GM21390 (cell line): ENCODE data around the gene GPRIN1.
"Not testable (repeated sequence)": the region's sequence is repeated elsewhere in the genome, so short reads cannot be mapped to it uniquely, and the experiment has no call there.

Experiments
- ATAC-seq: cut with Tn5 transposase; IDR thresholded peaks from one replicate; pipeline ENCODE4 v1.9.1; 2021; ENCODE audit not compliant: unreplicated experiment

Gene GPRIN1

DNA sequence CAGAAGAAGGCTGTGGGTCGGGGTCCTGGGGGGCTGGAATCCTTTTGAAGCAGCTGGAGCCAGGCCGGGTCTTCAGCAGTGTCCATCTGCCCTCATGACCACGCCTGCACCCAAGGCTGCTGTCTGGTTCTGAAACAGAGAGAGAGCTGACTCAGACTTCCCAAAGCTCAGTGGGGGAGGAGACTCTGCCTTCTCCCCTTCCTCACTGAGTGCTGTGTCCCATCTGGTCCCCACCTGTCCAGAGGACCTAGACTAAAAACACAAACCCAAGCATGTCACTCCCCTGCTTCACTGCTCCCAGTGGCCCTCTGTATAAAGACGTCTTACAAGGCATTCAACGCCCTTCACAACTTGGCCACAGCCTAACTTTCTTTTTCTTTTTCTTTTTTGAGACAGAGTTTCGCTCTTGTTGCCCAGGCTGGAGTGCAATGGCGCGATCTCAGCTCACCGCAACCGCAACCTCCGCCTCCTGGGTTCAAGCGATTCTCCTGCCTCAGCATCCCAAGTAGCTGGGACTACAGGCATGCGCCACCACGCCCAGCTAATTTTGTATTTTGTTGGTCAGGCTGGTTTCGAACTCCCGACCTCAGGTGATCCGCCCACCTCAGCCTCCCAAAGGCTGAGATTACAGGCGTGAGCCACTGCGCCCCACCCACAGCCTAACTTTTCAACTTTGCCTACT lies 10.1 kb downstream of the GPRIN1 start:
- ATAC-seq: not testable (repeated sequence)

DNA sequence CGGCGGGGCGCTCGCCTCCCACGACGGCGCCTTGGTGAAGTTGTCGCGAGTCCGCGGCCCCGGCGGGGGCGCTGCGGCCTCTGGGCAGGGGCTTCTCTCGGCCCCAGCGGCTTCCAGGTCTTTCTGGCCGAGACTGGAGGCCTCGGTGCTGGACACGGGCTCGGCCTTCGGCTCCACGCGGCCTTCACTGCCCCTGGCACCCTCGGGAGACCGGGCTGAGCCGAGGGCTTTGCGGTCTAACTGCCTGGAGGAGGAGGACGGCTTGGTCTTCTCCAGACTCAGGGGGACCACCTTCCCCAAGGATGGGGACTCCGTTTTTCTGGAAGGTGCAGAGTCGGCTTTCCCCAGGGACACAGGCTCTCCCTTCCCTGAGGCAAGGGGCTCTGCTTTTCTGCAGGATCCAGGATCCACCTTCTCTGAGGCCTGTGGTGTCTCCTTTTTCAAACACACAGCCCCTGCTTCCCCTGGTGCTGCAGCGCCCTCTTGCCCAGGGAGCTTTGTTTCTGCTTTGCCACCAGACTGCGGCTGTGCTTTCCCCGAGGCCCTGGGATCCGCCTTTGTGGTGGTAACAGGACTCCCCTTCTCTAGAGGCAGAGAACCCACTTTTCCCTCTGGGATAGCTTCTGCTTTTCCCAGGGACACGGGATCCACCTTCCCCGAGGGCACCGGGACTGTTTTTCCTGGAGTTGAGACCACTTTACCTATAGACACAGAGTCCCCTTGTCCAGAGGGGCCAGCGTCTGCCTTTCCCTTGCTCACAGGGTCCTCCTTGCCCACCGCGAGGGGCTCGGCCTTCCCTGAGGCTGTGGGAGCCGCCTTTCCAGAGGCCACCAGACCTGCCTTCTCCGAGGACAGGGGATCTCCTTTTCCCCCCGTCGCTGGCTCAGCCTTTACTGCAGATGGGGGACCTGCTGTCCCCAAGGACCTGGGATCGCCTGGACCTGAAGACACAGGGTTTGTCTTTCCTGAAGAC lies 12.3 kb downstream of the GPRIN1 start:
- ATAC-seq: no peak

DNA sequence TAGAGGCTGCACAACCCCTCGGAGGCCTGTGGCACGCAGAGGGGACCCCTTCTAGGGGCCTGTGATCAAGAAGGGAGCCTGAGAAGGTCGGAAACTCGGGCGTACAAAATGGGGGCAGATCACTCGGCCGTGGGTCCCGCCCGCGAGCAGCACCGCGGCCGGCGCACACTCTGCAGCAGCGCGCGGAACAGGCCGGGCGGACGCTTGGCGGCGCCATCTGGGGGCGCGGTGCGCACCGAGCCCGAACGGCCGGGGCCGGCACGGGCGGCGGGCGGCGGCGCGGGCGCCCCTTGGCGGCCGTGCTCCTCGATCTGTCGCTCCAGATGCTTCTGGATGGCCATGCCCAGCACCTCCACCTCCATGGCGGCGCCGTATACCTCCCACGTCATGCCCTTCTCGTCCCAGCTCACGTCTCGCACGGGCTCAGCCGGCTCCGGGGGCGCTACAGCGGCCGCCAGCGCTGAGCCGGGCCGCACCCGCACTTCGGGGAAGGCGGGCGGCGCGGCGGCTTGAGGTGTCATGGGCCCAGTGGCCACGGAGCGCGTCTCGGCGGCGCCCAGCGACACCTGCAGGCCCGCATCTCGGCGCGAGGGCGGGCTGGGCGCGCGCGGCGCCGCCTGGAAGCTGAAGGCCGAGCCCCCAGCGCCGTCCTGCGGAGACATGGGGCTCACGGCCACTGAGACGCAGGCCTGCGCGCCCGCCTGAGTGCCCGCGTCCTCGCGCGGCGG lies 13.1 kb downstream of the GPRIN1 start:
- peak; percentile 73 for ATAC-seq

DNA sequence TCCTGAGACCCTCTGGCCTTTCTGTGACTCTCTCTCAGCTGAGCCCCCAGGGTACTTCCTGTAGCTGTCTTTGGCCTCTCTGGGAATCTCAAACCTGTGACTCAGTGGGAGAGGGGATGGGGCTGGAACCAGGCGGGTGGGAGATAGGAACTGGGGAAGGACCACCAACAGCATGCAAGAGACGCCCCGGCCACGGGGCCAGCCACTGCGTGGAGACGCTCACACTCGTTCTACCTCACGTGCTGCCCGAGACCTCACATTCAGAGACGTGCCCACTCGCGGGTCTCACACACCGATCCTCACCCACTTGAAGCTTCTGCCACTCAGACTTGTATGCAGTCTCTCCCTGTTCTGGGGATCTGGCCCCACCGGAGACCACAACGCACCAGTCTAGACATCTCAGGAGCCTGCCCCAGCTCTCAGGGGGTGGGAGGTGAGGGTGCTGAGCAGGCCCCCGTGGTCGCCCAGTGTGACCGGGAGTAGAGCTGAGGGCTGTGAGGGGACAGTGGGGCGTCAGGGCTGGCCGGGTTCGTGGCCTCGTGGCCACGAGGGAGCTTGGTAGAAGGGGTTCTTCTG lies 13.8 kb downstream of the GPRIN1 start:
- ATAC-seq: no peak

DNA sequence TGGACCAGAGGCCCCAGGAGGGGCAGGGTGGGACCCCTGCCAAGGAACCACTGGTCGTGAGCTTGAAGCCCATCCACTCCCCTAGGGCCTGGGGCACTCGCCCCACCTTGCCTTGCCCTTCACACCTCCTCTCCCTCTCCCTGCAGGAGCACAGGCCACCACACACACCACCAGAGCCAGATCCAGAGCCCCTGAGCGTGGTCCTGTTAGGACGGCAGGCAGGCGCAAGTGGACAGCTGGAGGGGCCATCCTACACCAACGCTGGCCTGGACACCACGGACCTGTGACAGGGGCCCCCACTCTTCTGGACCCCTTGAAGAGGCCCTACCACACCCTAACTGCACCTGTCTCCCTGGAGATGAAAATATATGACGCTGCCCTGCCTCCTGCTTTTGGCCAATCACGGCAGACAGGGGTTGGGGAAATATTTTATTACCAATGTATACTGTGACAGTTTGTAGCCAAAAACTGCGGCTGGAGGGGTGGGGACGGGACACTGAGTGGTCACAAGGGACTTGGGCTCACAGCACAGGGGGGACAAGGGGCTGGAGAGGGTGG lies 14.5 kb downstream of the GPRIN1 start:
- no peak for ATAC-seq

DNA sequence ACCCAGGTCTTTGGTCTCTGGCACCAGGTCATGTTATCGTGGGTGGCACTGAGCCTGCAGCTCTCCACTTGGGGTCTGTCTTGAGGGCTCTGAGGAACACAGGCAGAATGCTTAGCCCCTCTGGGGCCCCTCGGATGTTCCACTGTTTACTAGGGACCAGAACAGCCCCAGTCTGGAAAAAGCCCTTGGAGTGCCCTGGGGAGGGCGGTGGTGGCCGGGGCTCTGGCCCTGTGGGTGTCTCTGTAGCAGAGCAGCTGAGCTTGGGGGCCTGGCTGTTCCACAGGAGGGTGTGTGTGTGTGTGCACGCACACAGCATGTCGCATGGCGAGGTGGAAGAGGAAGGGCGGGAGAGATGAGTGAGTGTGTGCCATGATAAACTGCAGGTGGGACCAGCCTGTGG lies 15.4 kb downstream of the GPRIN1 start:
- ATAC-seq: no peak

DNA sequence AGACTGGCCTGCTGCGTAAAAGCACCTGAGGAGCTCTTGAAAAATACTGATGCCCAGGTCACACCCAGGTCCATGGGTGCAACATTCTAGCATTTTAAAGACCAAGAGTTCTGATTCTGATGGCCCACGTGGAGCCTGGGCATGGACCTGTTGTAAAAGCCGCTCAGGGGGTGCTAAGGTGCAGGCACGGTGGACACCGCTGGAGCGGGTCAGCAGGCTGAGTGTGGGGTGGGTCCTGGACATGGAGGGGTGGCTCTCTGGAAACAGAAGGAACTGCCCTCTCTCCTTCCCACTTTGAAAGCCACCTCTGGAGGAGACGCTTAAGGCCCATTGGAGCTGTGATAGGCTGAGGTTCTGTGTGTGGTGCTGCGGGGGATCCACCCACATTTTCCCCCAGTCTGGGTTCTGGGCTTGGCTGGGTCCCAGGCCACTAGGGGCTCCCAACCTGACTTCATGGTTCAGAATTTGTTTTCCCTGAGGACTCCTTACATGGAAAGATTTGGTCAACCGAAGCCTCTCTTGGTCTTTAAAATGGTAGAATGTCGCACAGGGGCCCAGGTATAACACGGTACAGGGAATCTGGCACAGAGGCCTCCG lies 16.6 kb downstream of the GPRIN1 start:
- ATAC-seq: no peak

DNA sequence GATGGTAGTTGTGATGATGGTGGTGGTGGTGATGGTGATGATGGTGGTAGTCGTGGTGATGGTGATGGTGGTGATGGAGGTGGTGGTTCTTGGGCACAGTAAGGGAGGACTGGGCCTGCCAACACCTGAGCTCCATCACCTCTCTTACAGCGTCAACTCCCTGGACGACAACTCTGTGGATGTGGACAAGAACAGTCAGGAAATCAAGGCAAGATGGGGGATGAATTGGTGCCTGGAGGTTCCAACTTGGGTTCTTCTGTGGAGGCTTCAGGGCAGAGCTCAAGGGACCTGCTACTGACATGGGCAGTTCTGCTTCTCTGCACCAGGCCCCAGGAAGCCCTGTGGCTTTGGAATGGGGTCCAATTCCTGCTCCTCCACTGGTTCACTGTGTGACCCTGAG lies 17.4 kb downstream of the GPRIN1 start:
- no peak for ATAC-seq

DNA sequence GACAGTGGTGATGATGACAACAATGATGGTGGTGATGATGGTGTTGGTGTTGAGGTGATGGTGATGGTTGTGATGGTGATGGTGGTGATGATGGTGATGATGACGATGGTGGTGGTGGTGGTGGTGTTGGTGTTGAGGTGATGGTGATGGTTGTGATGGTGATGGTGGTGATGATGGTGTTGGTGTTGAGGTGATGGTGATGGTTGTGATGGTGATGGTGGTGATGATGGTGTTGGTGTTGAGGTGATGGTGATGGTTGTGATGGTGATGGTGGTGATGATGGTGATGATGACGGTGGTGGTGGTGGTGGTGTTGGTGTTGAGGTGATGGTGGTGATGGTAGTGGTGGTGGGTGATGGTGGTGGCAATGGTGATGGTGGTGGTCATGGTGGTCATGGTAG lies 18.3 kb downstream of the GPRIN1 start:
- not testable (repeated sequence) for ATAC-seq

DNA sequence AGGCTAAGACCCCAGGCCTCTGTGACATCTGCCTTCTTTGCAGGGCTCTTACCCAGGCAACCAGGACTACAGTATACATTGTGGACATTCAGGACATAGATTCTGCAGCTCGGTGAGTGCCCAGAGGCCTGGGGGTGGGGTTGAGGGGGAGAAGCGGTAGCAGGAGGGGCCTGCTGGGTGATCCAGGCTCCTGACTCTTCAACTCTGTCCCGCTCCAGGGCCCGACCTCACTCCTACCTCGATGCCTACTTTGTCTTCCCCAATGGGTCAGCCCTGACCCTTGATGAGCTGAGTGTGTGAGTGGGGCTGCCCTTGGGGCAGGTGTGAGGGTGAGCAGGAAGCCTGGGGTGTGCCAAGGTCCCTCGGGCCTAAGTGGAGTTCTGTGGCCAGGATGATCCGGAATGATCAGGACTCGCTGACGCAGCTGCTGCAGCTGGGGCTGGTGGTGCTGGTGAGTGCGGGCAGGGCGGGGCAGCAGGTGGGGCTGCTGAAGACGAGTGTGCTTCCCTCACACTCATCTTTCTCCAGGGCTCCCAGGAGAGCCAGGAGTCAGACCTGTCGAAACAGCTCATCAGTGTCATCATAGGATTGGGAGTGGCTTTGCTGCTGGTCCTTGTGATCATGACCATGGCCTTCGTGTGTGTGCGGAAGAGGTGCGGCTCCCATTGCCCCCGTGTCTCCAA lies 19.8 kb downstream of the GPRIN1 start:
- ATAC-seq: no peak

DNA sequence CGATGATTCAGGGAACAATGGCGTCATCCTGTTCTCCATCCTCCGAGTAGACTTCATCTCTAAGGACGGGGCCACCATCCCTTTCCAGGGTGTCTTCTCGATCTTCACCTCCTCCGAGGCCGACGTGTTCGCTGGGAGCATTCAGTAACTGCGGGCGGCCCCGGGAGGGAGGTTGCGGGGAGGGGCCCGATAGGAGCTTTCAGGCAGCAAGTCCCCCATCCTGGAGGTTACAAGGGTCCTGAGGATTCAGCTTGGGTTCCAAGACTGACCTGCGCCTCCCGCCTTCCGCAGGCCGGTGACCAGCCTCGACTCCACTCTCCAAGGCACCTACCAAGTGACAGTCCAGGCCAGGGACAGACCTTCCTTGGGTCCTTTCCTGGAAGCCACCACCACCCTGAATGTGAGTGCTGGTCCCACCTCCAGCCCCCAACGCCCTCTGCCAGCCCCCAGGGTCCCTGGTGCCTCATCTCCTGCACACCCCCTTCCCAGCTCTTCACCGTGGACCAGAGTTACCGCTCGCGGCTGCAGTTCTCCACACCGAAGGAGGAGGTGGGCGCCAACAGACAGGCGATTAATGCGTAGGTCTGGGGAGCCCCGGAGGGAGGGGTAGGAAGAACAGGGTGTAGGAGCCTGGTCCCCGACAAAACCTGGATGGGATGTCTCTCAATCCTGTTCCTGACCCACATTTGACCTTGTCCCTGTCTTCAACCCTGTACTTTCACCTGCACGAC lies 20.8 kb downstream of the GPRIN1 start:
- no peak for ATAC-seq

DNA sequence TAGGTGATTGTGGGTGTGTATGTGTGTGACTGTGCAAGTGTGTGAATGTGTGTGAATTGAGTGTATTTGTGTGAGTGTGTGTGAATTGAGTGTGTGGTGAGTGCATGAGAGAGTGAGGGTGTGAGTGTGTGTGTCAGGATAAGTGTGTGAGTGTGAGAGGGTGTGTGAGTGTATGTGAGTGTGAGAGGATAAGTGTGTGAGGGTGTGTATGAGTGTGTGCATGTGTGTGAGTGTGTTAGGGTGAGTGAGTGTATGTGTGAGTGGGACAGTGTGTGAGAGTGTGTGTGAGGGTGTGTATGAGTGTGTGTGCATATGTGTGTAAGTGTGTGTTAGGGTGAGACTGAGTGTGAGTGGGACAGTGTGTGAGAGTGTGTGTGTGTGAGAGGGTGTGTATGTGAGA lies 21.7 kb downstream of the GPRIN1 start:
- ATAC-seq: no peak

DNA sequence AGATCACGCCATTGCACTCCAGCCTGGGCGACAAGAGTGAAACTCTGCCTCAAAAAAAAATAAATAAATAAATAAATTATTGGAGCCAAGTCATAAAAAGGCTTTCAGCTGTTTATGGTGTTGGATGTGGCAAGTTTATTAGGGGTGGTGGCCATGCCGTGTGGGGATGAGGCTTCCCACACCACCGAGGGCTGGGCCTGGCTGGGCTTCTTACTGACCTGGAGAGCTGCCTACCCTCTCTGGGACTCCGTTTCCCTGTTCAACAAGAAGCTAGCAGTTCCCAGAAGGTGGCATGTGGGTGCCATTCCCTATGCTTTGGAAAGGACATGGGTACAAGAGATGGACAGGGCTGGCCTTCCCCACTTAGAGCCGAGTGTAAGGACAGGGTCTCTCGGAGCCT lies 22.6 kb downstream of the GPRIN1 start:
- ATAC-seq: no peak

DNA sequence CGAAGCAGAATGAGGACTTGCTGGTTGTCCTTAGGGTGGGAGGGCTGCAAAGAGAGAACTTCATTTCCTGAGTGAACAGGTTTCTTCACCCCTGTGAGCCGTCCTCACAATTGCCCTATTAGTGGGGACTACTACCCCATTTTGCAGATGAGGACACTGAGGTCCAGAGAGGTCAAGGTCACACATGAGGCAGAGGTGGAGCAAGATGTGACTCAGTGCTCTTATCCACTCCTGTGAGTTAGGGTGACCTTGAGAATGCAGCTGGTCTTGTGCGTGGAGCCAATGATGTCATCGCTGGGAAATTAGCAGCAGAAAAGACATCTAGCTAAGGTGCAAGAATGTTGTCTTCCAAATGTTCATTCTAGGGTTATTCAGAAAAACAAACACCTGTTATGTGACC lies 26.9 kb downstream of the GPRIN1 start:
- no peak for ATAC-seq

DNA sequence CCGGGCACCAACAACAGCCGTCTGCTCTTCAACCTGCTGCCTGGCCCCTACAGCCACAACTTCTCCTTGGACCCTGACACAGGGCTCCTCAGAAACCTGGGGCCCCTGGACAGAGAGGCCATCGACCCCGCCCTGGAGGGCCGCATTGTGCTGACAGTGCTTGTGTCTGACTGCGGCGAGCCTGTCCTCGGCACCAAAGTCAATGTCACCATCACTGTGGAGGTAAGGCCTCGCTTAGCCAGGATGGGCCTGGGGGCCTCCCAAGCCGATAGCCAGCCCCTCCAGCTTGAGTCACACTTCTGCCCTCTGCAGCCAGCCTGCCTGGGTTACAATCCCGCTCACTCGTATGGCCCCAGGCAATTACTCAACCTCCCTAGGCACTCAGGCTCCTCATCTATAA lies 28.6 kb downstream of the GPRIN1 start:
- no peak for ATAC-seq

DNA sequence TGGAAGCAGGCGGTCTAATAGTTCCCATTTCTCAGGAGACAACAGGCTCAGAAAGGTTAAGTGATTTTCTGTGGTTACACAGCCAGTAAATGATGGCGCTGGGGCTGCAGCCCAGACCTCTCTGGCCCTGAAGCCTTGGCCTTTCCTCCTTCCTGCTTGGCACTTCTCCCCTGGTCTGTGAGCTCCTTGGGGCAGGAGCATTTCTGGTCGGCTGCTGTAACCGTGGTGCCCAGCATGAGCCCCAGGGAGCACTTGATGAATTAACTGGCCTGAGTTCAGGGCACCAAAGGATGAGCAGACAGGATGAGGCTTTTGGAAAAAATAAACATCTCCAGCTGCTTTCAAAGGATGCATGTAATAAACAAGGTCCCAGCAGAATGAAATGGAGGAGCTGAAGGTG lies 30.6 kb downstream of the GPRIN1 start:
- ATAC-seq: no peak

DNA sequence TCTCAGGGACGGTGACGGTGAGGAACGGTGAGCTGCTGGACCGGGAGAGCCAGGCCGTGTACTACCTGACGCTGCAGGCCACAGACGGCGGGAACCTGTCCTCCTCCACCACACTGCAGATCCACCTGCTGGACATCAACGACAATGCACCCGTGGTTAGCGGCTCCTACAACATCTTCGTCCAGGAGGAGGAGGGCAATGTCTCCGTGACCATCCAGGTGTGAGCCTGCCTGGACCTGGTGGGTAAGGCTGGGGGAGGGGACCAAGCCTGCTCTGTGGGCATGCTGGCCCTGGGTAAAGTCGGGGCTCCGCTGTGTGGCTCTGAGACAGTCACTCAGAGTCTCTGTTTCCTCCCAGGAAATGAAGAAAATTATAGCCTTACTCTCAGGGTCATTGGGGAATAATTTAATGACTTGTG lies 31.6 kb downstream of the GPRIN1 start:
- no peak for ATAC-seq

DNA sequence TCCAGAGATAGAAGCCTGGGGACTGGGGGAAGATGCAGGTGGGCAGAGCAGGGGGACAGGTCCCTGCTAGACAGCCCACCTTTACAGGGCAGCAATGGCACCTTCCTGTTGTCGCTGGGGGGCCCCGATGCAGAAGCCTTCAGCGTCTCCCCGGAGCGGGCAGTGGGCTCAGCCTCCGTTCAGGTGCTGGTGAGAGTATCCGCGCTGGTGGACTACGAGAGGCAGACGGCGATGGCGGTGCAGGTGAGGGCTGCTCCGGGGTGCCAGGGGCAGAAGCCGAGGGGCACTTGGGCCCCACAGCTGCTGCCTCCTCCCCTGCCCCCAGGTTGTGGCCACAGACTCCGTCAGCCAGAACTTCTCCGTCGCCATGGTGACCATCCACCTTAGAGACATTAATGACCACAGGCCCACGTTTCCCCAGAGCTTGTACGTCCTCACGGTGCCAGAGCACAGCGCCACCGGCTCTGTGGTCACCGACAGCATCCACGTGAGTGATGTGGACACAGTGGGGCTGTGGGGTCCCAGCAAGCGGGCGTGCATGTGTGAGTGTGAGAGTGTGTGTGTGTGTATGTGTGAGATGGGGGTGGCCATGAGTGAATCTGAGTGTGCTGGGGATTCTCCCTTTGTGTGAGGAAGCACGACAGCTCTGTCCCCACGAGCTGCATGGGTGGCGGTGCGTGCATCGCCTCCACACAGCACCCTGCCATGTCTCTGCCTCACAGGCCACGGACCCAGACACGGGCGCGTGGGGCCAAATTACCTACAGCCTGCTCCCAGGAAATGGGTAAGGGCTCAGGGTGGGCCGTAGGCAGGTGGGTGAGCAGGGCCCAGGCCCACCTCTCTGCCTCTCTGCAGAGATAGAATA lies 32.4 kb downstream of the GPRIN1 start:
- ATAC-seq: no peak
